HCT116 (cell line): ENCODE measurements around the gene APOBEC3G.

Experiments used
- ATF3 ChIP-seq: IDR thresholded peaks from 2 replicates; pipeline ENCODE4 v1.6.1; 2012
- CBX3 ChIP-seq: IDR thresholded peaks from 2 replicates; pipeline ENCODE4 v1.6.1; 2012; ENCODE audit warnings: low read depth
- CEBPB ChIP-seq: IDR thresholded peaks from 2 replicates; pipeline ENCODE4 v1.6.1; 2012; ENCODE audit warnings: low read depth
- CTCF ChIP-seq, 3 experiments: fragments of 200-600 bp in 1 of 3; sonication (generic) in 1 of 3; IDR thresholded peaks in 2 of 3; conservative IDR thresholded peaks in 1 of 3; 2 replicates each; pipeline ENCODE4 v1.5.1; 2012 to 2017; ENCODE audit warnings: low read depth in 2 of 3, low read length in 2 of 3, antibody characterized with exemption in 1 of 3, borderline replicate concordance in 1 of 3, control low read depth in 1 of 3, mild to moderate bottlenecking in 1 of 3, mixed read lengths in 1 of 3, mixed run types in 1 of 3, moderate library complexity in 1 of 3; ENCODE audit not compliant: insufficient read depth in 1 of 3
- EZH2 ChIP-seq: fragments of 200-600 bp; sonication (generic); IDR thresholded peaks from 2 replicates; pipeline ENCODE4 v1.6.1; 2017; ENCODE audit warnings: antibody characterized with exemption, mixed run types
- JUND ChIP-seq: IDR thresholded peaks from 2 replicates; pipeline ENCODE4 v1.6.1; 2012
- MAX ChIP-seq: IDR thresholded peaks from 2 replicates; pipeline ENCODE4 v1.6.1; 2012
- POLR2A ChIP-seq: IDR thresholded peaks from 2 replicates; pipeline ENCODE4 v1.7.0; 2011; ENCODE audit warnings: borderline replicate concordance; ENCODE audit not compliant: insufficient read depth, insufficient read length; ENCODE audit errors: extremely low read depth
- REST ChIP-seq: IDR thresholded peaks from 2 replicates; pipeline ENCODE4 v1.6.1; 2012; ENCODE audit warnings: low read depth
- SRF ChIP-seq: IDR thresholded peaks from 2 replicates; pipeline ENCODE4 v1.6.1; 2012; ENCODE audit warnings: low read depth
- ZFX ChIP-seq: fragments of 450-650 bp; IDR thresholded peaks from 2 replicates; pipeline ENCODE4 v1.6.1; 2017
- ZNF274 ChIP-seq: fragments of 200-500 bp; sonication (Bioruptor generic); IDR thresholded peaks from 2 replicates; pipeline ENCODE4 v1.6.1; 2014; ENCODE audit warnings: mild to moderate bottlenecking, low read depth, low read length, inconsistent platforms

GRCh38 chr22:39122772-39123470 is 45.8 kb downstream of the APOBEC3G start:
- no peak for TF ChIP-seq CTCF (IDR thresholded peaks at IDR 0.05 in 2 of 3, conservative IDR thresholded peaks at IDR 0.05 in 1 of 3; ENCODE audit: borderline replicate concordance in 1 of 3, insufficient read depth in 1 of 3, low read depth in 2 of 3, low read length in 2 of 3)
- TF ChIP-seq REST, result no peak
- no peak for TF ChIP-seq JUND
- no peak for TF ChIP-seq CBX3
- no peak for TF ChIP-seq POLR2A
- TF ChIP-seq MAX, result no peak
- no peak for TF ChIP-seq ATF3
- no peak for TF ChIP-seq EZH2
- TF ChIP-seq SRF, result no peak
- no peak for TF ChIP-seq ZNF274
- no peak for TF ChIP-seq ZFX
- no peak for TF ChIP-seq CEBPB
